Karpas-422 (cell line): ENCODE data around the gene TTLL4. TPM values are rescaled to one million over a fixed set of nuclear protein-coding genes. Genes with fewer than 3 reads are reported as not detected.

Experiments
- DNase-seq: peaks from one replicate; pipeline ENCODE4 v3.0.0-alpha.2; 2015
- H2AFZ ChIP-seq: fragments of 200-600 bp; sonication (generic); 2 replicates; pipeline ENCODE4 v1.6.1; 2014; ENCODE audit warnings: antibody characterized with exemption, low read length, mixed read lengths
- H3K27ac ChIP-seq: fragments of 200-600 bp; sonication (generic); 2 replicates; pipeline ENCODE4 v1.5.1; 2014; ENCODE audit warnings: mild to moderate bottlenecking, low read length, moderate library complexity
- H3K27me3 ChIP-seq: fragments of 200-600 bp; sonication (generic); 2 replicates; pipeline ENCODE4 v1.6.1; 2014; ENCODE audit warnings: low read length, mixed read lengths
- H3K36me3 ChIP-seq: fragments of 200-600 bp; sonication (generic); 2 replicates; pipeline ENCODE4 v1.6.1; 2014; ENCODE audit warnings: low read length, mixed read lengths; ENCODE audit not compliant: insufficient read depth
- H3K4me1 ChIP-seq: fragments of 200-600 bp; sonication (generic); 2 replicates; pipeline ENCODE4 v1.6.1; 2014; ENCODE audit warnings: mild to moderate bottlenecking, low read length, mixed read lengths
- H3K4me2 ChIP-seq: fragments of 200-600 bp; sonication (generic); 2 replicates; pipeline ENCODE4 v1.6.1; 2014; ENCODE audit warnings: low read length, low read depth, mild to moderate bottlenecking; ENCODE audit not compliant: poor library complexity, severe bottlenecking
- H3K4me3 ChIP-seq: fragments of 200-600 bp; sonication (generic); 2 replicates; pipeline ENCODE4 v1.5.1; 2014; ENCODE audit warnings: mild to moderate bottlenecking, antibody characterized with exemption, low read length, mixed read lengths
- H3K79me2 ChIP-seq: fragments of 200-600 bp; sonication (generic); 2 replicates; pipeline ENCODE4 v1.6.1; 2014; ENCODE audit warnings: mild to moderate bottlenecking, low read length, mixed read lengths
- H3K9ac ChIP-seq: fragments of 200-600 bp; sonication (generic); 2 replicates; pipeline ENCODE4 v1.6.0; 2014; ENCODE audit warnings: low read length
- H3K9me2 ChIP-seq: fragments of 200-600 bp; sonication (generic), shearing (Covaris generic); replicated peaks from 2 replicates; pipeline ENCODE4 v1.6.0; 2014; ENCODE audit warnings: mild to moderate bottlenecking, low read length, moderate library complexity; ENCODE audit not compliant: insufficient read depth
- H3K9me3 ChIP-seq: fragments of 300-700, 200-600 bp; sonication (generic); 2 replicates; pipeline ENCODE4 v1.6.1; 2014; ENCODE audit warnings: low read length, mixed read lengths
- H4K20me1 ChIP-seq: fragments of 200-600 bp; sonication (generic); 2 replicates; pipeline ENCODE4 v1.6.1; 2014; ENCODE audit warnings: mild to moderate bottlenecking, antibody characterized with exemption, low read length, low read depth; ENCODE audit not compliant: insufficient read depth
- total RNA-seq: library from RNA; depleted of rRNA; stranded (reverse); fragments of >200 nt; shearing (Covaris generic); gene quantifications from 2 replicates; pipeline ENCODE4 v1.2.3, GENCODE V29; 2014; ENCODE audit warnings: low replicate concordance

Gene TTLL4
- total RNA-seq, 1 experiment from 2014 or later, result 37.2 TPM

GRCh38 chr2:218743068-218743467, 32.4 kb downstream of the TTLL4 start:
- Histone ChIP-seq H3K4me1 (no peaks in the 10 kb centered on the region), H3K36me3 (peaks cover 38% of the 10 kb centered on the region), H3K4me2 (no peak overlapping the region), H3K27me3 (no peaks in the 10 kb centered on the region), H3K4me3 (no peak overlapping the region), H4K20me1 (no peaks in the 10 kb centered on the region), H2AFZ (no peak overlapping the region), H3K9ac (no peak overlapping the region), H3K9me2 (no peaks in the 10 kb centered on the region), H3K79me2 (peaks cover 16% of the 10 kb centered on the region; the same call in 1 of the 2 replicates), H3K27ac (no peak overlapping the region), H3K9me3 (no peaks in the 10 kb centered on the region)
- DNase-seq, result no peak

GRCh38 chr2:218744615-218745014, 34.0 kb downstream of the TTLL4 start:
- no peak overlapping the region for H3K9ac ChIP-seq
- no peaks in the 10 kb centered on the region for H3K4me1 ChIP-seq
- H3K4me3 ChIP-seq, result no peak overlapping the region
- no peak overlapping the region for H3K27ac ChIP-seq
- no peaks in the 10 kb centered on the region for H3K9me2 ChIP-seq
- no peaks in the 10 kb centered on the region for H4K20me1 ChIP-seq
- H2AFZ ChIP-seq, result no peak overlapping the region
- no peaks in the 10 kb centered on the region for H3K27me3 ChIP-seq
- peaks cover 36% of the 10 kb centered on the region; the same call in 1 of the 2 replicates for H3K36me3 ChIP-seq
- no peak overlapping the region for H3K4me2 ChIP-seq
- H3K9me3 ChIP-seq, result no peaks in the 10 kb centered on the region
- 0 out of 2 replicates have a peak, but pooled peaks cover 5% of the 10 kb centered on the region for H3K79me2 ChIP-seq
- DNase-seq, result no peak

- Histone ChIP-seq H3K9ac (no peak overlapping the region), H3K4me3 (no peak overlapping the region), H3K9me3 (no peaks in the 10 kb centered on the region), H3K79me2 (0 out of 2 replicates have a peak, but pooled peaks cover 5% of the 10 kb centered on the region), H4K20me1 (no peaks in the 10 kb centered on the region), H3K36me3 (peaks cover 32% of the 10 kb centered on the region; the same call in 1 of the 2 replicates), H3K9me2 (no peaks in the 10 kb centered on the region), H3K4me2 (no peak overlapping the region), H3K27me3 (no peaks in the 10 kb centered on the region), H2AFZ (no peak overlapping the region), H3K4me1 (no peaks in the 10 kb centered on the region), H3K27ac (no peak overlapping the region)
- DNase-seq, result no peak
Measured at GRCh38 chr2:218745160-218745558, 34.5 kb downstream of the TTLL4 start.

GRCh38 chr2:218745559-218746469, 35.2 kb downstream of the TTLL4 start:
- H3K4me2 ChIP-seq, result no peak overlapping the region
- DNase-seq, result no peak
- H3K27ac ChIP-seq, result no peak overlapping the region
- H3K27me3 ChIP-seq, result no peaks in the 10 kb centered on the region
- 0 out of 2 replicates have a peak, but pooled peaks cover 5% of the 10 kb centered on the region for H3K79me2 ChIP-seq
- no peak overlapping the region for H3K4me3 ChIP-seq
- H4K20me1 ChIP-seq, result no peaks in the 10 kb centered on the region
- no peak overlapping the region for H2AFZ ChIP-seq
- H3K9ac ChIP-seq, result no peak overlapping the region
- peaks cover 27% of the 10 kb centered on the region; the same call in 1 of the 2 replicates for H3K36me3 ChIP-seq
- no peaks in the 10 kb centered on the region for H3K9me3 ChIP-seq
- H3K4me1 ChIP-seq, result no peaks in the 10 kb centered on the region
- H3K9me2 ChIP-seq, result no peaks in the 10 kb centered on the region

- H3K36me3 ChIP-seq, result peaks cover 23% of the 10 kb centered on the region; the same call in 1 of the 2 replicates
- H3K27ac ChIP-seq, result no peak overlapping the region
- H3K9me2 ChIP-seq, result no peaks in the 10 kb centered on the region
- no peaks in the 10 kb centered on the region for H3K9me3 ChIP-seq
- H3K4me2 ChIP-seq, result no peak overlapping the region
- no peaks in the 10 kb centered on the region for H3K4me1 ChIP-seq
- no peaks in the 10 kb centered on the region for H4K20me1 ChIP-seq
- DNase-seq, result no peak
- H3K27me3 ChIP-seq, result no peaks in the 10 kb centered on the region
- no peak overlapping the region for H2AFZ ChIP-seq
- H3K79me2 ChIP-seq, result 0 out of 2 replicates have a peak, but pooled peaks cover 2% of the 10 kb centered on the region
- H3K9ac ChIP-seq, result no peak overlapping the region
- no peak overlapping the region for H3K4me3 ChIP-seq
Measured at GRCh38 chr2:218746470-218746795, 35.8 kb downstream of the TTLL4 start.

GRCh38 chr2:218746960-218747359, 36.3 kb downstream of the TTLL4 start:
- DNase-seq, result no peak
- no peaks in the 10 kb centered on the region for H3K27me3 ChIP-seq
- no peak overlapping the region for H3K4me3 ChIP-seq
- no peak overlapping the region for H2AFZ ChIP-seq
- no peak overlapping the region for H3K9ac ChIP-seq
- H3K79me2 ChIP-seq, result no peaks in the 10 kb centered on the region
- no peak overlapping the region for H3K27ac ChIP-seq
- no peak overlapping the region for H3K4me2 ChIP-seq
- no peaks in the 10 kb centered on the region for H3K9me2 ChIP-seq
- H3K36me3 ChIP-seq, result peaks cover 21% of the 10 kb centered on the region; the same call in 1 of the 2 replicates
- H4K20me1 ChIP-seq, result no peaks in the 10 kb centered on the region
- H3K4me1 ChIP-seq, result no peaks in the 10 kb centered on the region
- no peaks in the 10 kb centered on the region for H3K9me3 ChIP-seq

GRCh38 chr2:218748741-218749441, 38.3 kb downstream of the TTLL4 start:
- DNase-seq, result no peak
- Histone ChIP-seq H3K27me3 (no peaks in the 10 kb centered on the region), H2AFZ (no peak overlapping the region), H3K9me2 (no peaks in the 10 kb centered on the region), H4K20me1 (no peaks in the 10 kb centered on the region), H3K4me2 (no peak overlapping the region), H3K4me3 (no peak overlapping the region), H3K9me3 (no peaks in the 10 kb centered on the region), H3K36me3 (peaks cover 33% of the 10 kb centered on the region), H3K27ac (no peak overlapping the region), H3K4me1 (no peaks in the 10 kb centered on the region), H3K9ac (no peak overlapping the region), H3K79me2 (no peaks in the 10 kb centered on the region)

- Histone ChIP-seq H3K9me3 (no peaks in the 10 kb centered on the region), H3K4me2 (no peak overlapping the region), H3K79me2 (no peaks in the 10 kb centered on the region), H3K4me1 (no peaks in the 10 kb centered on the region), H2AFZ (no peak overlapping the region), H3K27me3 (no peaks in the 10 kb centered on the region), H3K9ac (no peak overlapping the region), H3K4me3 (no peak overlapping the region), H4K20me1 (no peaks in the 10 kb centered on the region), H3K36me3 (peaks cover 52% of the 10 kb centered on the region), H3K27ac (no peak overlapping the region), H3K9me2 (no peaks in the 10 kb centered on the region)
- DNase-seq, result no peak
Measured at GRCh38 chr2:218754201-218754600, 43.6 kb downstream of the TTLL4 start.
